22Rv1 (cell line): Measurements from ENCODE around the gene COL13A1.

Experiments used
- ZFX ChIP-seq: fragments of 450-650 bp; IDR thresholded peaks from 2 replicates; pipeline ENCODE4 v1.6.1; 2017; ENCODE audit warnings: antibody characterized with exemption, borderline replicate concordance
- TF ChIP-seq, protein P1 (sequence below): fragments of 450-650 bp; IDR thresholded peaks from 2 replicates; pipeline ENCODE4 v1.5.1; 2017; ENCODE audit warnings: mild to moderate bottlenecking

DNA sequence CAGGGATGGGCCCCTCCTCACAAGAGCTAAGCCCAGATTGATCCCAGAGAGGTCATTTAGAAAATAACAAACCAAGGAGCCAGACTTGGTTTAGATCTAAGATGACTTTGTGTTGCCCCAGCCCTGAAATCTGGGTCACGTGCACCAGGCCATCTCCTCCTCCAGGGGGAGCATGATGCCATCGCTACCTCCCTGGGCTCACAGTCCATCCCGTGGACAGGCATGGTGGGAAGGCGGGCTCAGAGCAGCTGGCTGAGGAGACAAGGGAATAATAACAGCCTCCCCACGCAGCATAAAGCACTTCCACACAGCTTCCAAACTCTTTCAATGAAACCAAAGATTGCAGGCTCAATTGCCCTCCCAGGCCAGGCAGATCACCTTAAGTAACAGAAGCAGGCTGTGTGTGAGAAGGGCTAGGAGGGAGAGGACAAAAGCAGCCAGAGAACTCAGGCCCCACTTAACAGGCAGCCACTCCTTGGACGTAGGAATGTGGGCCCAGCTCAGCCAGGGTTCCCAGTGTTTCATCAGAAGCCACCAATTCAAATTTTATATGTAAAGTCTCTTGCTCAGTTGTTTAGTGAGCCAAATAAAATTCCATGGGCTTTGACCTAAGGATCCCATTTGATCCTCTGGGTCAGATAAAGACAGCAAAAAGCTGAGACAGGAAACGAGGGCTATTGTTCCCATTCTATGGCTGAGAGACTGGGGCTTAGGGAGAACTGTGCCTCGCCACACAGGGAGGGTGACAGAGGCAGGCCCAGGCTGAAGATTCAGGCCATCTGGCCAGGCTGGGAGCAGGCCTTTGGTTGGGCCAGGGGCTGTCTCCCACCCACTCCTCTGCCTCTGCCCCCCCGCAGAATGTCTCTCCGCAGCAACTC lies 100.2 kb downstream of the COL13A1 start:
- TF ChIP-seq, protein P1, sequence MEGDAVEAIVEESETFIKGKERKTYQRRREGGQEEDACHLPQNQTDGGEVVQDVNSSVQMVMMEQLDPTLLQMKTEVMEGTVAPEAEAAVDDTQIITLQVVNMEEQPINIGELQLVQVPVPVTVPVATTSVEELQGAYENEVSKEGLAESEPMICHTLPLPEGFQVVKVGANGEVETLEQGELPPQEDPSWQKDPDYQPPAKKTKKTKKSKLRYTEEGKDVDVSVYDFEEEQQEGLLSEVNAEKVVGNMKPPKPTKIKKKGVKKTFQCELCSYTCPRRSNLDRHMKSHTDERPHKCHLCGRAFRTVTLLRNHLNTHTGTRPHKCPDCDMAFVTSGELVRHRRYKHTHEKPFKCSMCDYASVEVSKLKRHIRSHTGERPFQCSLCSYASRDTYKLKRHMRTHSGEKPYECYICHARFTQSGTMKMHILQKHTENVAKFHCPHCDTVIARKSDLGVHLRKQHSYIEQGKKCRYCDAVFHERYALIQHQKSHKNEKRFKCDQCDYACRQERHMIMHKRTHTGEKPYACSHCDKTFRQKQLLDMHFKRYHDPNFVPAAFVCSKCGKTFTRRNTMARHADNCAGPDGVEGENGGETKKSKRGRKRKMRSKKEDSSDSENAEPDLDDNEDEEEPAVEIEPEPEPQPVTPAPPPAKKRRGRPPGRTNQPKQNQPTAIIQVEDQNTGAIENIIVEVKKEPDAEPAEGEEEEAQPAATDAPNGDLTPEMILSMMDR = peak; percentile 73
- no peak for TF ChIP-seq ZFX
